Mesendoderm (in vitro differentiated cells): ENCODE measurements around the gene ZNF70.

ENCODE experiments used
- DNase-seq: peaks from one replicate; pipeline ENCODE4 v3.0.0; 2013
- H2AK5ac ChIP-seq: 2 replicates; pipeline ENCODE4 v1.6.1; 2013; ENCODE audit warnings: low read length, inconsistent platforms
- H2BK120ac ChIP-seq: 2 replicates; pipeline ENCODE4 v1.6.1; 2013; ENCODE audit warnings: low read depth, mild to moderate bottlenecking, low read length, moderate library complexity, mixed read lengths
- H2BK15ac ChIP-seq: replicated peaks from 2 replicates; pipeline ENCODE4 v1.6.1; 2013; ENCODE audit warnings: low read depth, mild to moderate bottlenecking, moderate library complexity
- H2BK5ac ChIP-seq: 2 replicates; pipeline ENCODE4 v1.6.1; 2013; ENCODE audit warnings: low read length, inconsistent platforms
- H3K18ac ChIP-seq: 2 replicates; pipeline ENCODE4 v1.6.1; 2013; ENCODE audit warnings: mild to moderate bottlenecking, low read length, mixed read lengths
- H3K23ac ChIP-seq: one replicate; pipeline ENCODE4 v1.6.1; 2013; ENCODE audit warnings: low read length
- H3K27ac ChIP-seq: 2 replicates; pipeline ENCODE4 v1.5.1; 2013; ENCODE audit warnings: low read depth, mild to moderate bottlenecking, inconsistent platforms, low read length, moderate library complexity
- H3K27me3 ChIP-seq: 2 replicates; pipeline ENCODE4 v1.6.1; 2013; ENCODE audit warnings: low read length, control low read depth, mild to moderate bottlenecking, inconsistent platforms; ENCODE audit not compliant: insufficient read depth, poor library complexity
- H3K36me3 ChIP-seq: 2 replicates; pipeline ENCODE4 v1.6.1; 2013; ENCODE audit warnings: low read length, inconsistent platforms; ENCODE audit not compliant: control insufficient read depth, insufficient read depth
- H3K4ac ChIP-seq: one replicate; pipeline ENCODE4 v1.6.1; 2013; ENCODE audit warnings: low read depth, mild to moderate bottlenecking, low read length, moderate library complexity
- H3K4me1 ChIP-seq: 2 replicates; pipeline ENCODE4 v1.6.1; 2013; ENCODE audit warnings: low read depth, low read length, inconsistent platforms; ENCODE audit not compliant: control insufficient read depth
- H3K4me2 ChIP-seq: 2 replicates; pipeline ENCODE4 v1.6.1; 2013; ENCODE audit warnings: low read length
- H3K4me3 ChIP-seq: 2 replicates; pipeline ENCODE4 v1.5.1; 2013; ENCODE audit warnings: mild to moderate bottlenecking, low read length
- H3K56ac ChIP-seq: one replicate; pipeline ENCODE4 v1.6.1; 2013; ENCODE audit warnings: low read length
- H3K79me1 ChIP-seq: 2 replicates; pipeline ENCODE4 v1.6.1; 2013; ENCODE audit warnings: low read length, inconsistent platforms
- H3K79me2 ChIP-seq: 2 replicates; pipeline ENCODE4 v1.6.1; 2013; ENCODE audit warnings: mild to moderate bottlenecking, low read length; ENCODE audit not compliant: control insufficient read depth, insufficient read depth
- H3K9ac ChIP-seq: 2 replicates; pipeline ENCODE4 v1.6.1; 2013; ENCODE audit warnings: low read length, inconsistent platforms
- H4K5ac ChIP-seq: one replicate; pipeline ENCODE4 v1.6.1; 2013; ENCODE audit warnings: low read length
- H4K8ac ChIP-seq: one replicate; pipeline ENCODE4 v1.6.1; 2013; ENCODE audit warnings: low read depth, mild to moderate bottlenecking, control low read depth, low read length, moderate library complexity
- WGBS: extraction: QIAGEN DNeasy Blood & Tissue Kit; methylation state at CpG from one replicate; pipeline ENCODE4 v1.1.7; 2013; ENCODE audit warnings: low lambda C conversion rate, missing lambda C conversion rate; ENCODE audit not compliant: insufficient coverage; ENCODE audit errors: extremely low coverage; 5-methylcytosine and 5-hydroxymethylcytosine counted together

ZNF70 gene

GRCh38 chr22:23689414-23689813, 61.5 kb downstream of the ZNF70 start:
- Histone ChIP-seq H3K27ac (no peak overlapping the region), H3K79me1 (no peaks in the 10 kb centered on the region), H3K4me1 (no peaks in the 10 kb centered on the region), H3K79me2 (no peaks in the 10 kb centered on the region), H3K23ac (no peak overlapping the region), H3K4me2 (no peak overlapping the region), H4K5ac (no peak overlapping the region), H3K56ac (no peak overlapping the region), H2BK15ac (no peak overlapping the region), H3K18ac (no peak overlapping the region), H3K36me3 (no peaks in the 10 kb centered on the region), H3K4me3 (no peak overlapping the region), H2AK5ac (no peak overlapping the region), H3K27me3 (no peaks in the 10 kb centered on the region), H2BK5ac (no peak overlapping the region), H2BK120ac (no peak overlapping the region), H3K4ac (no peak overlapping the region), H3K9ac (no peak overlapping the region), H4K8ac (no peak overlapping the region)
- DNase-seq = no peak
- no CpG with 5 or more reads among the region's 7 CpGs for WGBS
